Caco-2 (cell line): ENCODE data around the gene EPS8L1. TPM values are rescaled to one million over a fixed set of nuclear protein-coding genes. Genes with fewer than 3 reads are reported as not detected.

ENCODE experiments used
- BruUV-seq: library from RNA; stranded (reverse); fragments of 400-500 nt; replicated peaks from 2 replicates; lab custom pipeline; 2021; lab: Mats Ljungman, UMichigan
- CTCF ChIA-PET: fragments of 300-600 bp; sonication (Branson Sonifier 250); formaldehyde crosslinking; loops from one replicate; lab custom pipeline; 2022; ENCODE audit warnings: antibody characterized with exemption; lab: Charles Lee
- POLR2A ChIA-PET: fragments of 300-600 bp; sonication (Branson Sonifier 250); formaldehyde crosslinking; loops from one replicate; lab custom pipeline; 2022; ENCODE audit warnings: antibody characterized with exemption; lab: Charles Lee
- DNase-seq, 2 experiments: peaks; one replicate each; pipeline versions ENCODE4 v3.0.0 to v3.0.0-alpha.2; 2020 to 2022
- H3K27me3 ChIP-seq: replicated peaks from 2 replicates; pipeline ENCODE4 v1.6.0; 2011; ENCODE audit warnings: low read length; ENCODE audit not compliant: control insufficient read depth, insufficient read depth
- H3K36me3 ChIP-seq: 2 replicates; pipeline ENCODE4 v1.5.1; 2011; ENCODE audit warnings: low read length; ENCODE audit not compliant: control insufficient read depth, insufficient read depth
- H3K4me1 ChIP-seq: fragments of 250-450 bp; sonication (Bioruptor Pico); 2 replicates; pipeline ENCODE4 v1.5.1; 2020; ENCODE audit warnings: mild to moderate bottlenecking
- H3K4me3 ChIP-seq: 2 replicates; pipeline ENCODE4 v1.5.1; 2011; ENCODE audit warnings: low read depth, mild to moderate bottlenecking, control low read depth, low read length
- H3K9me3 ChIP-seq: fragments of 250-450 bp; sonication (Bioruptor Pico); 2 replicates; pipeline ENCODE4 v1.5.1; 2020; ENCODE audit warnings: mild to moderate bottlenecking, moderate library complexity
- H3K27ac Mint-ChIP-seq: one replicate; pipeline ENCODE4 v1.8.0; 2022; ENCODE audit warnings: mixed read lengths; ENCODE audit not compliant: unreplicated experiment
- H3K27me3 Mint-ChIP-seq: one replicate; pipeline ENCODE4 v1.8.0; 2022; ENCODE audit warnings: mixed read lengths; ENCODE audit not compliant: insufficient read depth, unreplicated experiment
- H3K36me3 Mint-ChIP-seq: one replicate; pipeline ENCODE4 v1.8.0; 2022; ENCODE audit warnings: mild to moderate bottlenecking, mixed read lengths; ENCODE audit not compliant: insufficient read depth, unreplicated experiment
- H3K4me1 Mint-ChIP-seq: one replicate; pipeline ENCODE4 v1.8.0; 2022; ENCODE audit warnings: low read depth, mixed read lengths; ENCODE audit not compliant: unreplicated experiment
- H3K4me3 Mint-ChIP-seq: one replicate; pipeline ENCODE4 v1.8.0; 2022; ENCODE audit warnings: mild to moderate bottlenecking, moderate library complexity, mixed read lengths; ENCODE audit not compliant: unreplicated experiment
- H3K9me3 Mint-ChIP-seq: one replicate; pipeline ENCODE4 v1.8.0; 2022; ENCODE audit warnings: mixed read lengths; ENCODE audit not compliant: unreplicated experiment
- CTCF ChIP-seq, 2 experiments: fragments of 200-600 bp in 1 of 2; IDR thresholded peaks; 1 replicate in 1 of 2; 2 replicates in 1 of 2; pipeline versions ENCODE4 v1.5.1 to v1.8.0; 2011 to 2022; ENCODE audit warnings: antibody characterized with exemption in 1 of 2, control low read depth in 1 of 2, inconsistent platforms in 1 of 2, low read depth in 1 of 2, low read length in 1 of 2, mild to moderate bottlenecking in 1 of 2, moderate library complexity in 1 of 2; ENCODE audit not compliant: insufficient read depth in 1 of 2, severe bottlenecking in 1 of 2, unreplicated experiment in 1 of 2
- intact Hi-C: fragments of 100-400 bp; cut with micrococcal nuclease; formaldehyde crosslinking; loops from one replicate; pipeline ENCODE4 v1.10.0; 2022; ENCODE audit not compliant: unreplicated experiment
- total RNA-seq: library from RNA; stranded (reverse); gene quantifications from 2 replicates; pipeline ENCODE4 v1.2.3, GENCODE V29; 2022

The EPS8L1 gene
- total RNA-seq, 1 experiment from 2014 or later: 135 TPM

GRCh38 chr19:55086730-55087541, 11.3 kb downstream of the EPS8L1 start:
- no peaks in the 10 kb centered on the region for H3K27me3 ChIP-seq
- H3K36me3 ChIP-seq: peaks cover 3% of the 10 kb centered on the region; the same call in 1 of the 2 replicates
- no peaks in the 10 kb centered on the region for H3K4me1 ChIP-seq
- H3K9me3 ChIP-seq: no peaks in the 10 kb centered on the region
- ChIA-PET POLR2A (no interaction called here), CTCF (no interaction called here)
- BruUV-seq: no TSS peak
- H3K4me3 ChIP-seq: no peak overlapping the region
- H3K4me1 Mint-ChIP-seq: peaks cover 9% of the 10 kb centered on the region
- TF ChIP-seq CTCF (IDR thresholded peaks at IDR 0.05; ENCODE audit: insufficient read depth in 1 of 2, low read depth in 1 of 2, low read length in 1 of 2, severe bottlenecking in 1 of 2, unreplicated experiment in 1 of 2): no peak
- intact Hi-C loops: no loop called here
- no peak overlapping the region for H3K27ac Mint-ChIP-seq
- no peak overlapping the region for H3K4me3 Mint-ChIP-seq
- DNase-seq: no peak
- H3K27me3 Mint-ChIP-seq: no peaks in the 10 kb centered on the region
- no peaks in the 10 kb centered on the region for H3K9me3 Mint-ChIP-seq
- peaks cover 86% of the 10 kb centered on the region for H3K36me3 Mint-ChIP-seq

GRCh38 chr19:55087542-55087901, 11.9 kb downstream of the EPS8L1 start:
- TSS peak; percentile 69 for BruUV-seq
- no peaks in the 10 kb centered on the region for H3K27me3 ChIP-seq
- H3K4me3 Mint-ChIP-seq: no peak overlapping the region
- no peak for DNase-seq
- no peaks in the 10 kb centered on the region for H3K9me3 Mint-ChIP-seq
- peaks cover 3% of the 10 kb centered on the region; the same call in 1 of the 2 replicates for H3K36me3 ChIP-seq
- H3K9me3 ChIP-seq: no peaks in the 10 kb centered on the region
- intact Hi-C loops: no loop called here
- H3K36me3 Mint-ChIP-seq: peaks cover 84% of the 10 kb centered on the region
- no peak overlapping the region for H3K4me3 ChIP-seq
- H3K4me1 ChIP-seq: no peaks in the 10 kb centered on the region
- no peaks in the 10 kb centered on the region for H3K27me3 Mint-ChIP-seq
- ChIA-PET POLR2A (no interaction called here), CTCF (interaction anchor here (1.0 kb wide), 1 partner anchor 215 kb away, joined by 3 read pairs; no protein-coding TSS in a partner anchor)
- H3K27ac Mint-ChIP-seq: no peak overlapping the region
- no peak for TF ChIP-seq CTCF (IDR thresholded peaks at IDR 0.05; ENCODE audit: insufficient read depth in 1 of 2, low read depth in 1 of 2, low read length in 1 of 2, severe bottlenecking in 1 of 2, unreplicated experiment in 1 of 2)
- H3K4me1 Mint-ChIP-seq: peaks cover 9% of the 10 kb centered on the region

GRCh38 chr19:55088021-55088451, 12.4 kb downstream of the EPS8L1 start:
- DNase-seq: no peak
- Mint-ChIP-seq H3K27ac (peak overlapping the region; percentile 79), H3K4me1 (peaks cover 9% of the 10 kb centered on the region), H3K4me3 (peak overlapping the region; percentile 10), H3K27me3 (no peaks in the 10 kb centered on the region), H3K36me3 (peaks cover 79% of the 10 kb centered on the region), H3K9me3 (no peaks in the 10 kb centered on the region)
- Histone ChIP-seq H3K4me1 (no peaks in the 10 kb centered on the region), H3K27me3 (no peaks in the 10 kb centered on the region), H3K36me3 (peaks cover 3% of the 10 kb centered on the region; the same call in 1 of the 2 replicates), H3K4me3 (no peak overlapping the region), H3K9me3 (no peaks in the 10 kb centered on the region)
- TF ChIP-seq CTCF (IDR thresholded peaks at IDR 0.05; ENCODE audit: insufficient read depth in 1 of 2, low read depth in 1 of 2, low read length in 1 of 2, severe bottlenecking in 1 of 2, unreplicated experiment in 1 of 2): no peak
- intact Hi-C loops: loop anchor here (2.0 kb wide), 1 partner anchor 45 kb away; no protein-coding TSS in a partner anchor
- ChIA-PET CTCF (interaction anchor here (0.6 to 1.8 kb wide), 7 partner anchors 12 to 511 kb away, joined by 3 to 16 read pairs (median 4); partner anchors contain the start of genes FIZ1 and RDH13), POLR2A (no interaction called here)
- BruUV-seq: no TSS peak
